Measurements from ENCODE around the gene TYW1B.
"Not testable (repeated sequence)": the region's sequence is repeated elsewhere in the genome, so short reads cannot be mapped to it uniquely, and the experiment has no call there.

DNA sequence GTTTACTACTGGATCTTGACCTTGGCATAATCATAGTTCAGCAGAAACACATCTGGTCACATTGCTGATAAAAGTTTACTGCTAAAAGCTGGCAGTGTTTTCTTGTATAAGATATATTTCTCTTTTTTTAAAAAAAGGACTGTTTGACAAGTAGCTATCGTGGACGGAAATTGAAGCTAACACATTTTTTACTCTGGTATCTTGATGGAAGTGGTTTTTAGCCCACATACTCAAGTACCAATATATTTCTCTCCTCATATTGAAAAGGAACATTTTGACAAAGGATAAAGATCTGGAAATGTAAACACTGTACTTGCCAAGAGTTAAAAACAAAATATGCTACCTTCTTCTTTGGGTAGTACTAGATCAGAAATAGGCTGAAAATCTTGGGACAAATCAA lies 137.8 kb downstream of the TYW1B start:
- TF ChIP-seq, protein P1, sequence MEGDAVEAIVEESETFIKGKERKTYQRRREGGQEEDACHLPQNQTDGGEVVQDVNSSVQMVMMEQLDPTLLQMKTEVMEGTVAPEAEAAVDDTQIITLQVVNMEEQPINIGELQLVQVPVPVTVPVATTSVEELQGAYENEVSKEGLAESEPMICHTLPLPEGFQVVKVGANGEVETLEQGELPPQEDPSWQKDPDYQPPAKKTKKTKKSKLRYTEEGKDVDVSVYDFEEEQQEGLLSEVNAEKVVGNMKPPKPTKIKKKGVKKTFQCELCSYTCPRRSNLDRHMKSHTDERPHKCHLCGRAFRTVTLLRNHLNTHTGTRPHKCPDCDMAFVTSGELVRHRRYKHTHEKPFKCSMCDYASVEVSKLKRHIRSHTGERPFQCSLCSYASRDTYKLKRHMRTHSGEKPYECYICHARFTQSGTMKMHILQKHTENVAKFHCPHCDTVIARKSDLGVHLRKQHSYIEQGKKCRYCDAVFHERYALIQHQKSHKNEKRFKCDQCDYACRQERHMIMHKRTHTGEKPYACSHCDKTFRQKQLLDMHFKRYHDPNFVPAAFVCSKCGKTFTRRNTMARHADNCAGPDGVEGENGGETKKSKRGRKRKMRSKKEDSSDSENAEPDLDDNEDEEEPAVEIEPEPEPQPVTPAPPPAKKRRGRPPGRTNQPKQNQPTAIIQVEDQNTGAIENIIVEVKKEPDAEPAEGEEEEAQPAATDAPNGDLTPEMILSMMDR (conservative IDR thresholded peaks at IDR 0.05): not testable (repeated sequence)
- not testable (repeated sequence) for TF ChIP-seq EZH2 (IDR thresholded peaks at IDR 0.05; ENCODE audit: low read depth)
